CD14-positive monocyte (primary cell): ENCODE data around the gene PREX1. TPM values are rescaled to one million over a fixed set of nuclear protein-coding genes. Genes with fewer than 3 reads are reported as not detected.
A peak's percentile ranks its signal among the peaks of the same experiment; 100 is the strongest.

ENCODE experiments used
- DNase-seq, 3 donors: peaks; one replicate each; pipeline ENCODE4 v3.0.0-alpha.2; 2011 to 2022
- H2AFZ ChIP-seq: 2 replicates; pipeline ENCODE4 v1.6.0; 2012; ENCODE audit warnings: mild to moderate bottlenecking, low read depth, low read length, inconsistent platforms; ENCODE audit not compliant: insufficient read depth, poor library complexity, severe bottlenecking
- H3K27ac ChIP-seq, 2 donors: 1 replicate in 1 of 2; 2 replicates in 1 of 2; pipeline ENCODE4 v1.5.1; 2012 to 2013; ENCODE audit warnings: low read length in 2 of 2, control low read depth in 1 of 2, inconsistent platforms in 1 of 2, low read depth in 1 of 2, mild to moderate bottlenecking in 1 of 2
- H3K27me3 ChIP-seq, 2 donors: one replicate each; pipeline versions ENCODE4 v1.6.0 to v1.6.1; 2011 to 2013; ENCODE audit warnings: low read length in 2 of 2; ENCODE audit not compliant: control insufficient read depth in 2 of 2, insufficient read depth in 2 of 2
- H3K36me3 ChIP-seq, 2 donors: replicated peaks in 1 of 2; 1 replicate in 1 of 2; 2 replicates in 1 of 2; pipeline versions ENCODE4 v1.5.1 to v1.6.1; 2012 to 2013; ENCODE audit warnings: low read length in 2 of 2, control low read depth in 1 of 2, inconsistent platforms in 1 of 2, mild to moderate bottlenecking in 1 of 2; ENCODE audit not compliant: insufficient read depth in 2 of 2, control insufficient read depth in 1 of 2
- H3K4me1 ChIP-seq, 2 donors: 1 replicate in 1 of 2; 2 replicates in 1 of 2; pipeline versions ENCODE4 v1.5.1 to v1.6.1; 2012 to 2013; ENCODE audit warnings: low read length in 2 of 2, control low read depth in 1 of 2, inconsistent platforms in 1 of 2, mild to moderate bottlenecking in 1 of 2, moderate library complexity in 1 of 2; ENCODE audit not compliant: insufficient read depth in 2 of 2, control insufficient read depth in 1 of 2
- H3K4me2 ChIP-seq: replicated peaks from 2 replicates; pipeline ENCODE3; 2012; ENCODE audit warnings: low read length, moderate library complexity, mild to moderate bottlenecking; ENCODE audit not compliant: poor library complexity, severe bottlenecking; ENCODE audit errors: extremely low read depth
- H3K4me3 ChIP-seq, 3 experiments: fragments of 200-600 bp in 1 of 3; sonication (generic) in 1 of 3; replicated peaks in 1 of 3; 1 replicate in 2 of 3; 2 replicates in 1 of 3; pipeline ENCODE4 v1.5.1; 2011 to 2013; ENCODE audit warnings: low read length in 3 of 3, mild to moderate bottlenecking in 3 of 3, control low read depth in 2 of 3, low read depth in 2 of 3, inconsistent platforms in 1 of 3, moderate library complexity in 1 of 3
- H3K79me2 ChIP-seq: 2 replicates; pipeline ENCODE4 v1.6.0; 2012; ENCODE audit warnings: mild to moderate bottlenecking, control low read depth, inconsistent platforms, low read length, moderate library complexity; ENCODE audit not compliant: insufficient read depth
- H3K9ac ChIP-seq: 2 replicates; pipeline ENCODE4 v1.6.0; 2017; ENCODE audit warnings: low read length, mild to moderate bottlenecking; ENCODE audit not compliant: insufficient read depth, poor library complexity, severe bottlenecking
- H3K9me3 ChIP-seq, 2 donors: replicated peaks in 1 of 2; 1 replicate in 1 of 2; 2 replicates in 1 of 2; pipeline versions ENCODE4 v1.5.1 to v1.6.1; 2012 to 2013; ENCODE audit warnings: low read length in 2 of 2, control low read depth in 1 of 2; ENCODE audit not compliant: control insufficient read depth in 1 of 2, insufficient read depth in 1 of 2
- H4K20me1 ChIP-seq: 2 replicates; pipeline ENCODE4 v1.6.0; 2012; ENCODE audit warnings: mild to moderate bottlenecking, low read length, control low read depth, moderate library complexity; ENCODE audit not compliant: insufficient read depth
- H3K27ac Mint-ChIP-seq, 7 donors: one replicate each; pipeline ENCODE4 v1.8.0; 2020; ENCODE audit warnings: mild to moderate bottlenecking in 7 of 7, mixed read lengths in 7 of 7, moderate library complexity in 6 of 7, inconsistent platforms in 2 of 7
- H3K27me3 Mint-ChIP-seq, 3 donors: one replicate each; pipeline ENCODE4 v1.8.0; 2021 to 2022; ENCODE audit warnings: low read depth in 3 of 3, mild to moderate bottlenecking in 3 of 3, mixed read lengths in 3 of 3, moderate library complexity in 3 of 3, inconsistent platforms in 1 of 3
- H3K36me3 Mint-ChIP-seq, 2 donors: one replicate each; pipeline ENCODE4 v1.8.0; 2020; ENCODE audit warnings: mixed read lengths in 2 of 2, inconsistent platforms in 1 of 2, mild to moderate bottlenecking in 1 of 2
- H3K4me1 Mint-ChIP-seq: one replicate; pipeline ENCODE4 v1.8.0; 2020; ENCODE audit warnings: mild to moderate bottlenecking, mixed read lengths
- H3K4me3 Mint-ChIP-seq, 2 donors: one replicate each; pipeline ENCODE4 v1.8.0; 2020; ENCODE audit warnings: mild to moderate bottlenecking in 2 of 2, mixed read lengths in 2 of 2, moderate library complexity in 1 of 2
- H3K9me3 Mint-ChIP-seq, 7 donors: one replicate each; pipeline ENCODE4 v1.8.0; 2020 to 2022; ENCODE audit warnings: mixed read lengths in 7 of 7, mild to moderate bottlenecking in 6 of 7, moderate library complexity in 6 of 7, inconsistent platforms in 2 of 7
- WGBS: methylation state at CpG from one replicate; pipeline ENCODE4 v1.1.5; 2013; ENCODE audit warnings: missing lambda C conversion rate; ENCODE audit not compliant: insufficient coverage; 5-methylcytosine and 5-hydroxymethylcytosine counted together
- intact Hi-C, 2 donors: fragments of 100-400 bp; cut with micrococcal nuclease; formaldehyde crosslinking; loops; one replicate each; pipeline versions ENCODE4 v1.15.0 to v1.15.1; 2023
- polyA plus RNA-seq, 3 donors: library from polyadenylated mRNA; depleted of rRNA in 1 of 3; unstranded in 2 of 3; stranded (reverse) in 1 of 3; fragments of 300-500 nt in 2 of 3; fragments of >200 nt in 1 of 3; fragmentation: Illumina TruSeq in 2 of 3; gene quantifications; 1 replicate in 2 of 3; 2 replicates in 1 of 3; pipeline ENCODE4 v1.2.3, GENCODE V29; 2012 to 2021
- TF ChIP-seq, protein P1 (sequence below): fragments of 200-600 bp; IDR thresholded peaks from one replicate; pipeline ENCODE4 v1.8.0; 2022; ENCODE audit warnings: antibody characterized with exemption, mild to moderate bottlenecking

PREX1 gene
- polyA plus RNA-seq, 3 donors, result 24.3 to 114 (median 27.5) TPM

DNA sequence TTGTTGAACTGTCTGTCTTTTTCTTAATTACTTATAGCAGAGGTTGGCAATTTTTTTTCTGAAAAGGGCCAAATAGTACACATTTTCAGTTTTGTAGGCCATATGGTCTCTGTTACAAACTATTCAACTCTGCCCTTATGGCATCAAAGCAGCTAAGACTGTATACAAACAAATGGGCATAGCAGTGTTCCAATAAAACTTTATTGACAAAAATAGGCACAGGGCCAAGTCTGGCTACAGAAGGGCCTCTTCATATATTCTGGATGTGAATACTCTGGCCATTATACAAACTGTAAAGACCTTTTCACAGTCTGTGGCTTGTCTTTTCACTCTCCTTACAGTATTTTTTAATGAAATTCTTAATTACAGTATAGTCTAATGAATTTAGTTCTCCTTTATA is 132.1 kb downstream of the PREX1 start:
- peaks cover 67 to 82% of the 10 kb centered on the region in 2 donors for H3K36me3 Mint-ChIP-seq
- H4K20me1 ChIP-seq, result peaks cover 99% of the 10 kb centered on the region

GRCh38 chr20:48695255-48695654 is 132.5 kb downstream of the PREX1 start:
- no peaks in the 10 kb centered on the region for H3K9me3 Mint-ChIP-seq
- H3K36me3 Mint-ChIP-seq, result peaks cover 63 to 83% of the 10 kb centered on the region in 2 donors
- intact Hi-C loops, result no loop called here
- no peak overlapping the region for H3K4me2 ChIP-seq
- peaks cover 93 to 97% of the 10 kb centered on the region in 2 donors for H3K36me3 ChIP-seq
- WGBS, result 100% methylated on average over 1 of the region's 2 CpGs
- no peaks in the 10 kb centered on the region for H3K9me3 ChIP-seq
- H3K4me1 Mint-ChIP-seq, result peaks cover 4% of the 10 kb centered on the region
- H3K27me3 Mint-ChIP-seq, result no peaks in the 10 kb centered on the region
- H3K79me2 ChIP-seq, result peaks cover 54% of the 10 kb centered on the region
- DNase-seq, result no peak
- H3K27ac Mint-ChIP-seq, result peak overlapping the region in 2 of 7 donors; percentile 1 to 55
- H4K20me1 ChIP-seq, result peaks cover 100% of the 10 kb centered on the region
- H2AFZ ChIP-seq, result no peak overlapping the region
- no peak overlapping the region for H3K9ac ChIP-seq
- no peak overlapping the region for H3K4me3 ChIP-seq
- TF ChIP-seq, protein P1, sequence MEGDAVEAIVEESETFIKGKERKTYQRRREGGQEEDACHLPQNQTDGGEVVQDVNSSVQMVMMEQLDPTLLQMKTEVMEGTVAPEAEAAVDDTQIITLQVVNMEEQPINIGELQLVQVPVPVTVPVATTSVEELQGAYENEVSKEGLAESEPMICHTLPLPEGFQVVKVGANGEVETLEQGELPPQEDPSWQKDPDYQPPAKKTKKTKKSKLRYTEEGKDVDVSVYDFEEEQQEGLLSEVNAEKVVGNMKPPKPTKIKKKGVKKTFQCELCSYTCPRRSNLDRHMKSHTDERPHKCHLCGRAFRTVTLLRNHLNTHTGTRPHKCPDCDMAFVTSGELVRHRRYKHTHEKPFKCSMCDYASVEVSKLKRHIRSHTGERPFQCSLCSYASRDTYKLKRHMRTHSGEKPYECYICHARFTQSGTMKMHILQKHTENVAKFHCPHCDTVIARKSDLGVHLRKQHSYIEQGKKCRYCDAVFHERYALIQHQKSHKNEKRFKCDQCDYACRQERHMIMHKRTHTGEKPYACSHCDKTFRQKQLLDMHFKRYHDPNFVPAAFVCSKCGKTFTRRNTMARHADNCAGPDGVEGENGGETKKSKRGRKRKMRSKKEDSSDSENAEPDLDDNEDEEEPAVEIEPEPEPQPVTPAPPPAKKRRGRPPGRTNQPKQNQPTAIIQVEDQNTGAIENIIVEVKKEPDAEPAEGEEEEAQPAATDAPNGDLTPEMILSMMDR, result no peak
- H3K27me3 ChIP-seq, result no peaks in the 10 kb centered on the region
- H3K4me1 ChIP-seq, result no peaks in the 10 kb centered on the region
- H3K27ac ChIP-seq, result no peak overlapping the region
- no peak overlapping the region for H3K4me3 Mint-ChIP-seq

More for the DNA sequence above, 132.1 kb downstream of the PREX1 start:
- intact Hi-C loops, result no loop called here
- H3K4me1 Mint-ChIP-seq, result peaks cover 4% of the 10 kb centered on the region
- H3K4me3 ChIP-seq, result no peak overlapping the region
- H3K4me1 ChIP-seq, result no peaks in the 10 kb centered on the region
- peaks cover 58% of the 10 kb centered on the region for H3K79me2 ChIP-seq
- no peaks in the 10 kb centered on the region for H3K27me3 ChIP-seq
- H3K9ac ChIP-seq, result no peak overlapping the region
- H3K27me3 Mint-ChIP-seq, result no peaks in the 10 kb centered on the region
- H3K4me3 Mint-ChIP-seq, result no peak overlapping the region
- no peak overlapping the region for H2AFZ ChIP-seq
- H3K9me3 Mint-ChIP-seq, result no peaks in the 10 kb centered on the region
- no peak for DNase-seq
- no peaks in the 10 kb centered on the region for H3K9me3 ChIP-seq
- H3K4me2 ChIP-seq, result no peak overlapping the region
- peak overlapping the region in 1 of 7 donors; percentile 5 for H3K27ac Mint-ChIP-seq
- TF ChIP-seq, protein P1, result no peak
- peaks cover 93 to 97% of the 10 kb centered on the region in 2 donors for H3K36me3 ChIP-seq
- no peak overlapping the region for H3K27ac ChIP-seq
